Mesendoderm (in vitro differentiated cells): ENCODE data around the gene NTRK1.

Source experiments
- DNase-seq: peaks from one replicate; pipeline ENCODE4 v3.0.0; 2013
- H2AK5ac ChIP-seq: 2 replicates; pipeline ENCODE4 v1.6.1; 2013; ENCODE audit warnings: low read length, inconsistent platforms
- H2BK120ac ChIP-seq: 2 replicates; pipeline ENCODE4 v1.6.1; 2013; ENCODE audit warnings: low read depth, mild to moderate bottlenecking, low read length, moderate library complexity, mixed read lengths
- H2BK15ac ChIP-seq: replicated peaks from 2 replicates; pipeline ENCODE4 v1.6.1; 2013; ENCODE audit warnings: low read depth, mild to moderate bottlenecking, moderate library complexity
- H2BK5ac ChIP-seq: 2 replicates; pipeline ENCODE4 v1.6.1; 2013; ENCODE audit warnings: low read length, inconsistent platforms
- H3K18ac ChIP-seq: 2 replicates; pipeline ENCODE4 v1.6.1; 2013; ENCODE audit warnings: mild to moderate bottlenecking, low read length, mixed read lengths
- H3K23ac ChIP-seq: one replicate; pipeline ENCODE4 v1.6.1; 2013; ENCODE audit warnings: low read length
- H3K27ac ChIP-seq: 2 replicates; pipeline ENCODE4 v1.5.1; 2013; ENCODE audit warnings: low read depth, mild to moderate bottlenecking, inconsistent platforms, low read length, moderate library complexity
- H3K27me3 ChIP-seq: 2 replicates; pipeline ENCODE4 v1.6.1; 2013; ENCODE audit warnings: low read length, control low read depth, mild to moderate bottlenecking, inconsistent platforms; ENCODE audit not compliant: insufficient read depth, poor library complexity
- H3K36me3 ChIP-seq: 2 replicates; pipeline ENCODE4 v1.6.1; 2013; ENCODE audit warnings: low read length, inconsistent platforms; ENCODE audit not compliant: control insufficient read depth, insufficient read depth
- H3K4ac ChIP-seq: one replicate; pipeline ENCODE4 v1.6.1; 2013; ENCODE audit warnings: low read depth, mild to moderate bottlenecking, low read length, moderate library complexity
- H3K4me1 ChIP-seq: 2 replicates; pipeline ENCODE4 v1.6.1; 2013; ENCODE audit warnings: low read depth, low read length, inconsistent platforms; ENCODE audit not compliant: control insufficient read depth
- H3K4me2 ChIP-seq: 2 replicates; pipeline ENCODE4 v1.6.1; 2013; ENCODE audit warnings: low read length
- H3K4me3 ChIP-seq: 2 replicates; pipeline ENCODE4 v1.5.1; 2013; ENCODE audit warnings: mild to moderate bottlenecking, low read length
- H3K56ac ChIP-seq: one replicate; pipeline ENCODE4 v1.6.1; 2013; ENCODE audit warnings: low read length
- H3K79me1 ChIP-seq: 2 replicates; pipeline ENCODE4 v1.6.1; 2013; ENCODE audit warnings: low read length, inconsistent platforms
- H3K79me2 ChIP-seq: 2 replicates; pipeline ENCODE4 v1.6.1; 2013; ENCODE audit warnings: mild to moderate bottlenecking, low read length; ENCODE audit not compliant: control insufficient read depth, insufficient read depth
- H3K9ac ChIP-seq: 2 replicates; pipeline ENCODE4 v1.6.1; 2013; ENCODE audit warnings: low read length, inconsistent platforms
- H4K5ac ChIP-seq: one replicate; pipeline ENCODE4 v1.6.1; 2013; ENCODE audit warnings: low read length
- H4K8ac ChIP-seq: one replicate; pipeline ENCODE4 v1.6.1; 2013; ENCODE audit warnings: low read depth, mild to moderate bottlenecking, control low read depth, low read length, moderate library complexity
- WGBS: extraction: QIAGEN DNeasy Blood & Tissue Kit; methylation state at CpG from one replicate; pipeline ENCODE4 v1.1.7; 2013; ENCODE audit warnings: low lambda C conversion rate, missing lambda C conversion rate; ENCODE audit not compliant: insufficient coverage; ENCODE audit errors: extremely low coverage; 5-methylcytosine and 5-hydroxymethylcytosine counted together

NTRK1 gene

GRCh38 chr1:156864796-156865195 is 4.1 kb downstream of the NTRK1 start:
- Histone ChIP-seq H3K27me3 (peaks cover 15% of the 10 kb centered on the region), H2AK5ac (no peak overlapping the region), H4K5ac (no peak overlapping the region), H3K4me3 (no peak overlapping the region), H3K79me2 (no peaks in the 10 kb centered on the region), H3K4me2 (no peak overlapping the region), H3K23ac (no peak overlapping the region), H3K4me1 (peaks cover 9% of the 10 kb centered on the region), H3K9ac (no peak overlapping the region), H3K36me3 (no peaks in the 10 kb centered on the region), H2BK5ac (no peak overlapping the region), H2BK120ac (no peak overlapping the region), H3K4ac (no peak overlapping the region), H3K79me1 (peaks cover 3% of the 10 kb centered on the region), H3K27ac (no peak overlapping the region), H3K56ac (no peak overlapping the region), H3K18ac (no peak overlapping the region), H4K8ac (no peak overlapping the region), H2BK15ac (no peak overlapping the region)
- DNase-seq, result no peak
- WGBS, result no CpG with 5 or more reads among the region's 4 CpGs

GRCh38 chr1:156865258-156865657 is 4.6 kb downstream of the NTRK1 start:
- Histone ChIP-seq H3K36me3 (no peaks in the 10 kb centered on the region), H4K5ac (no peak overlapping the region), H3K23ac (no peak overlapping the region), H2BK15ac (no peak overlapping the region), H3K27ac (no peak overlapping the region), H3K4me1 (peaks cover 9% of the 10 kb centered on the region), H3K4ac (no peak overlapping the region), H4K8ac (no peak overlapping the region), H3K9ac (no peak overlapping the region), H3K18ac (no peak overlapping the region), H3K56ac (no peak overlapping the region), H2BK120ac (no peak overlapping the region), H2AK5ac (no peak overlapping the region), H3K79me2 (no peaks in the 10 kb centered on the region), H3K79me1 (peaks cover 3% of the 10 kb centered on the region), H3K4me3 (no peak overlapping the region), H2BK5ac (no peak overlapping the region), H3K4me2 (no peak overlapping the region), H3K27me3 (peaks cover 14% of the 10 kb centered on the region)
- no CpG with 5 or more reads among the region's 9 CpGs for WGBS
- DNase-seq, result no peak

- no peak overlapping the region for H3K4ac ChIP-seq
- H4K5ac ChIP-seq, result no peak overlapping the region
- no peaks in the 10 kb centered on the region for H3K36me3 ChIP-seq
- no peak overlapping the region for H3K56ac ChIP-seq
- H3K9ac ChIP-seq, result no peak overlapping the region
- no peak overlapping the region for H3K4me2 ChIP-seq
- H3K79me1 ChIP-seq, result peaks cover 3% of the 10 kb centered on the region
- peaks cover 9% of the 10 kb centered on the region for H3K4me1 ChIP-seq
- H3K18ac ChIP-seq, result no peak overlapping the region
- H3K4me3 ChIP-seq, result no peak overlapping the region
- no peak overlapping the region for H4K8ac ChIP-seq
- H2BK15ac ChIP-seq, result no peak overlapping the region
- no peak overlapping the region for H2BK120ac ChIP-seq
- DNase-seq, result no peak
- no CpG with 5 or more reads among the region's 4 CpGs for WGBS
- no peak overlapping the region for H3K27ac ChIP-seq
- H2BK5ac ChIP-seq, result no peak overlapping the region
- H3K79me2 ChIP-seq, result no peaks in the 10 kb centered on the region
- no peak overlapping the region for H3K23ac ChIP-seq
- H3K27me3 ChIP-seq, result peaks cover 14% of the 10 kb centered on the region
- H2AK5ac ChIP-seq, result no peak overlapping the region
Measured at GRCh38 chr1:156865865-156866248, 5.2 kb downstream of the NTRK1 start.

GRCh38 chr1:156866249-156866909 is 5.7 kb downstream of the NTRK1 start:
- Histone ChIP-seq H3K18ac (no peak overlapping the region), H3K9ac (no peak overlapping the region), H2BK5ac (no peak overlapping the region), H3K27ac (no peak overlapping the region), H3K4me2 (no peak overlapping the region), H3K27me3 (peaks cover 9% of the 10 kb centered on the region), H3K36me3 (no peaks in the 10 kb centered on the region), H2BK120ac (no peak overlapping the region), H4K5ac (no peak overlapping the region), H3K79me2 (no peaks in the 10 kb centered on the region), H3K79me1 (peaks cover 3% of the 10 kb centered on the region), H3K56ac (no peak overlapping the region), H3K4me1 (peaks cover 9% of the 10 kb centered on the region), H3K4me3 (no peak overlapping the region), H3K4ac (no peak overlapping the region), H2BK15ac (no peak overlapping the region), H2AK5ac (no peak overlapping the region), H3K23ac (no peak overlapping the region), H4K8ac (no peak overlapping the region)
- no peak for DNase-seq
- WGBS, result no CpG with 5 or more reads among the region's 12 CpGs

- H3K79me2 ChIP-seq, result no peaks in the 10 kb centered on the region
- no peak for DNase-seq
- no peak overlapping the region for H3K23ac ChIP-seq
- H3K4me2 ChIP-seq, result no peak overlapping the region
- no peak overlapping the region for H4K8ac ChIP-seq
- H3K9ac ChIP-seq, result no peak overlapping the region
- H3K4ac ChIP-seq, result no peak overlapping the region
- H2BK120ac ChIP-seq, result no peak overlapping the region
- H4K5ac ChIP-seq, result no peak overlapping the region
- WGBS, result no CpG with 5 or more reads among the region's 13 CpGs
- no peak overlapping the region for H3K18ac ChIP-seq
- H2BK5ac ChIP-seq, result no peak overlapping the region
- no peak overlapping the region for H2BK15ac ChIP-seq
- H3K79me1 ChIP-seq, result peaks cover 3% of the 10 kb centered on the region
- H3K56ac ChIP-seq, result no peak overlapping the region
- no peak overlapping the region for H2AK5ac ChIP-seq
- no peak overlapping the region for H3K4me3 ChIP-seq
- H3K4me1 ChIP-seq, result peaks cover 4% of the 10 kb centered on the region
- no peaks in the 10 kb centered on the region for H3K36me3 ChIP-seq
- no peak overlapping the region for H3K27ac ChIP-seq
- H3K27me3 ChIP-seq, result no peaks in the 10 kb centered on the region
Measured at GRCh38 chr1:156868341-156868740, 7.7 kb downstream of the NTRK1 start.

GRCh38 chr1:156869455-156869854 is 8.8 kb downstream of the NTRK1 start:
- H3K4me3 ChIP-seq, result no peak overlapping the region
- no peak overlapping the region for H3K9ac ChIP-seq
- H2AK5ac ChIP-seq, result no peak overlapping the region
- H3K79me1 ChIP-seq, result no peaks in the 10 kb centered on the region
- no peak overlapping the region for H4K8ac ChIP-seq
- H3K18ac ChIP-seq, result no peak overlapping the region
- DNase-seq, result no peak
- H3K36me3 ChIP-seq, result no peaks in the 10 kb centered on the region
- H3K4me1 ChIP-seq, result no peaks in the 10 kb centered on the region
- no peak overlapping the region for H2BK5ac ChIP-seq
- H4K5ac ChIP-seq, result no peak overlapping the region
- no peak overlapping the region for H2BK120ac ChIP-seq
- WGBS, result no CpG with 5 or more reads among the region's 9 CpGs
- H2BK15ac ChIP-seq, result no peak overlapping the region
- H3K79me2 ChIP-seq, result no peaks in the 10 kb centered on the region
- no peak overlapping the region for H3K4me2 ChIP-seq
- H3K56ac ChIP-seq, result no peak overlapping the region
- no peak overlapping the region for H3K4ac ChIP-seq
- no peak overlapping the region for H3K27ac ChIP-seq
- H3K27me3 ChIP-seq, result no peaks in the 10 kb centered on the region
- no peak overlapping the region for H3K23ac ChIP-seq
